Medulla oblongata (tissue), 1 donor: Measurements from ENCODE around the gene TPRN.
A peak's percentile ranks its signal among the peaks of the same experiment; 100 is the strongest.

Experiments used
- DNase-seq: peaks from one replicate; pipeline ENCODE4 v3.0.0-alpha.2; 2015; ENCODE audit errors: extremely low spot score

Gene TPRN

GRCh38 chr9:137212520-137212919 is 12.0 kb upstream of the TPRN start:
- no peak for DNase-seq

DNA sequence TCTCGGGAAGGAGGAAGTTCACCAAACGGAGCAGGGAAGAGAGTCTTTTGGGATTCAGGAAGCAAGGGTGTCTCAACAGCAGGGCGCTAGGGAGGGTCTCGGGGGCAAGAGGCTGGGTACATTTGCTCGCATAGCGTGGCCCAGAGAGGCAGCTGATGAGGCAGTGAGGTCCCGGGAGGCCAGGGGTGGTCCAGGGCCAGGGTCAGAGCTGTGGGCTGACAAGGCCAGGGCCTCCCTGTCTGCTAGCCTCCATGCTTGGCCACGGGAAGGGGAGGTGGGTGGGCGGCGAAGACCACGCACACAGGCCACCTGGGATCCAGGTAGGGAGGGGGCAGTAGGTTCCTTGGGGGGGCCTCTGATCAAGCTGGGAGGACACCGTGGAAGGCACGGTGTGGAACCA is 11.0 kb upstream of the TPRN start:
- DNase-seq = no peak

DNA sequence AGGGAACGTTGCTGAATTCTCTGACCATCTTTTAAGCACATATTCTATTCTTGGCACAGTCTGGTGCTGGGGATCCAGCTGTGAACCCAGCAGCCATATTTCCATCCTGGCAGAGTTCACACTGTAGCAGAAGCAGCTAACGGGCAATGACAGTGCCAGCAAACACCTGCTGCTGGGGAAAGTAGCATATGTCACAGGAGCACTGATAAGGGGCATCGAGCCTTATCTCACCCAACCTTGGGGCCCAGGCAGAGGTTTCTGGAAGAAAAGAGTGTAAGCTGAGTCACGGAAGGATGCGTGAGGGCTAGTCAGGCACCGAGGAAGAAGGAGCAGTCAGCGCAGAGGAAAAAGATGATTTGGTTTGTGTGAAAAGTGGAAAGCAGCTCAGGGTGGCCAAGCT is 6.1 kb upstream of the TPRN start:
- DNase-seq = no peak

DNA sequence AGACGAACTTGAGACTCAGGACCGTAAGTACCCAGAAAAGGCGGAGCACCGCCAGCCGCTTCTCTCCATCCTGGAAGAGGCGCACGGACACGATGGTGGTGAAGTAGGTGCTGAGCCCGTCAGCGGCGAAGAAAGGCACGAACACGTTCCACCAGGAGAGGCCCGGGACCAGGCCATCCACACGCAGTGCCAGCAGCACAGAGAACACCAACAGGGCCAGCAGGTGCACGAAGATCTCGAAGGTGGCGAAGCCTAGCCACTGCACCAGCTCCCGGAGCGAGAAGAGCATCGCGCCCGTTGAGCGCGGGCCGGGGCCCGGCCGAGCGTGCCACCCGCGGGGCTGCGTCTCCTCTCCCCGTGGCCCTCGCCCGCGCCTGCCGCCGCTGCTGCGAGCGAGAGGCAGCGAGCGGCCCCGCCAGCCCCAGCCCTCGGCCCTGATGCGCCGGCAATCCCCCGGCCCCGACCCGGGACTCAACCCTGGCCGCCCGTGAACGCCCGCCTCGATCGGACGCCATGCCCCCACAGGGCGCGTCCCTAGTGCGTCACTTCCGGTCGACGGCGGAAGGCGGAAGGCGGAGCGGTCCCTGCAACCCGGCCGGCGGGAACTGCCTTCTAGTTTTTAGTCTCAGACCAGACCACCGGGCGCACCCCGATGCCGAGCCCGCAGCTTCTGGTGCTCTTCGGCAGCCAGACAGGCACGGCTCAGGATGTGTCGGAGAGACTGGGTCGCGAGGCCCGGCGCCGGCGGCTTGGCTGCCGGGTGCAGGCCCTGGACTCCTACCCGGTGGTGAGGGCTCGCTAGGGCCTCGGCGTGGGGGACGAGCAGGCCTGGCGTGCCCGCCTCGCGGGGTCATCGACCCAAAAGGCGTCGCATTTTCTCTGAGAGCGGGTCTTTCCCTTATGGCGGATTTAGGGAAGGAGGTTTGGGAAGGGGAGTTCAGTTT is 4.9 kb upstream of the TPRN start, which contains the start of the genes NDOR1 and TMEM203:
TSS of gene NDOR1 (plus strand) at position 575 of the 944 bp plus-strand sequence. CDS start at position 653, 78 bp downstream.
TSS of gene TMEM203 (minus strand) at position 523 of the 944 bp plus-strand sequence. CDS start at position 289, 234 bp downstream.
- DNase-seq = peak; percentile 92

DNA sequence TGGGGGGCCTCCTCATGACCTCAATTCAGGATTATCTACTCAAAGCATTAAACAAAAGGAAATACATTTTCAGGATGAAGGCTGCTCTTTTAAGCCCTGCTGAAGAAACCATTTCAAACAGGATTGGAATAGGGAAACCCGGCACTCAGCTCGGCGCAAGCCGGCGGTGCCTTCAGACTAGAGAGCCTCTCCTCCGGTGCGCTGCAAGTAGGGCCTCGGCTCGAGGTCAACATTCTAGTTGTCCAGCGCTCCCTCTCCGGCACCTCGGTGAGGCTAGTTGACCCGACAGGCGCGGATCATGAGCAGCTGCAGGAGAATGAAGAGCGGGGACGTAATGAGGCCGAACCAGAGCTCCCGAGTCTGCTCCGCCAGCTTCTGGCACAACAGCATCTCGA is 4.2 kb upstream of the TPRN start:
- no peak for DNase-seq

- no peak for DNase-seq
Measured at GRCh38 chr9:137202966-137203365, 2.4 kb upstream of the TPRN start.

DNA sequence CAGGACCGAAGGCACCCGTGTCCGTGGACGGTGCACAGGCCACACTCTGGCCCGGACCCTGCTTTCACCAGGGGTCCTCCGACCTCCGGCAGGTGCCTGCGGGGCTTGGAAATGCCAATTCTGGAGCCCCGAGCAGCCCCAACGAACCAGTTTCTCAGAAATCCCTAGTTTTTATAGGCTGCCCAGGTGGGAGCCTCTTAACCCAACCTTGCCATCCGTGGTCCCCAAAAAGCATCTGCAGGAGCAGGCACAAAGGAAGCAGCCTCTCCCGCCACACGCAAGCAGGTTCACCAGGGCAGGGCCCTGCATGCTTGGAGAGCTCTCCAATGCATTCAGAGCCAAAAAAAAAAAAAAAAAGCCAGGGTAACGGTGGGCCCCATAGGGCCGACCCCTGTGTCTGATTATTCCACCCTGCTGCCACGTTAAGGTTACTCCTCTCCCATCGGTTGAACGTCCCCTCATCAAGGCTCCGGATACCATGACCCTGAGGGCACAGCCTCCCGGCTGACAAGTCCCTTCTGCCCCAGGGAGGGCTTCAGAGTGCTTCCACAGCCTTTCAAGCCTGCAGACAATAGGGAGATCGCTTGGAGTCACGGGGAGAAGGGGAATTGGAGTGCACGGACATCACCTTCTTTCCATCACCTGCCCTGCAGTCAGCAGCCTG is 796 bp upstream of the TPRN start:
- no peak for DNase-seq

- no peak for DNase-seq
Measured at GRCh38 chr9:137199411-137200121, 975 bp downstream of the TPRN start.

- DNase-seq = peak; percentile 39
Measured at GRCh38 chr9:137198902-137199283, 1.6 kb downstream of the TPRN start.

DNA sequence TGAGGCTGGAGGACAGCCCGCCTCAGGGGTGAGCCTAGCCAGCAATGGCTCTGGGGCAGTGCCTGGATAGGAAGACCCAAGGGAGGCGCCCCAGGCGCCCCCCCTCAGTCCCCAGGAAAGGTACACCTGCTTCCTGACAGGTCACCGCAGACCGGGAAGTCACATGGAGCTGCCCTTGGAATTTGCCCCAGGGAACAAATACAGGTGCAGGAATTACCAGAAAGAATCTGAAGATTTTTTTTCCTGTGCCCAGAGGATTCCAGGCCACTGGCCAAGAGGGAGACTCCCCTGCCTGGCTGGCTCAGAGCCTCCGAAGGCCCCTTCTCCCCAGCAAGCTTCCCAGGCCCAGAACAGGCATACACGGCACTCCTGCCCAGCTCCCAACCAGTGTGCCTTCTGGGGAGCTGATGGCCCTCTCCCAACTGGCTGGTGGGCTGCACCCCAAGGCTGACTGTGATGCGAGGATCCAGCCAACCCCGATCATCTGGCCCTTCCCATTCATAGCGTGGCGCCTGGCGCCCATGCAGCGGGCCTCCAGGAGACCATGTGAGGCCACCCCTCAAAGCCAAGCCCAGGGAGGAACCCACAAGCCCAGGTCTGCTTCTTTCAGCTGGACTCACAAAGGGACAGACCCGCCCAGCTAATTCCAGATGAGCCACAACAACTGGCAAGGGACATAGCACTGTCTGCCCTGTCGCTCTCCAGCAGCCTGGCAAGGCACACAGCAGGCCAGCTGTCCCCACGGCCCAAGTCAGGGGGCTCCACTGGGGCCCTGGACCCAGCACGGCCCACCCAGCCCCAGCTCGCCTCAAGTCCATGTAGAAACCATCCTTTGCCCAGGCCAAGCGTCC is 2.3 kb downstream of the TPRN start:
- peak; percentile 39 for DNase-seq

- DNase-seq = no peak
Measured at GRCh38 chr9:137195525-137196220, 4.9 kb downstream of the TPRN start.

- no peak for DNase-seq
Measured at GRCh38 chr9:137194909-137195308, 5.6 kb downstream of the TPRN start.

DNA sequence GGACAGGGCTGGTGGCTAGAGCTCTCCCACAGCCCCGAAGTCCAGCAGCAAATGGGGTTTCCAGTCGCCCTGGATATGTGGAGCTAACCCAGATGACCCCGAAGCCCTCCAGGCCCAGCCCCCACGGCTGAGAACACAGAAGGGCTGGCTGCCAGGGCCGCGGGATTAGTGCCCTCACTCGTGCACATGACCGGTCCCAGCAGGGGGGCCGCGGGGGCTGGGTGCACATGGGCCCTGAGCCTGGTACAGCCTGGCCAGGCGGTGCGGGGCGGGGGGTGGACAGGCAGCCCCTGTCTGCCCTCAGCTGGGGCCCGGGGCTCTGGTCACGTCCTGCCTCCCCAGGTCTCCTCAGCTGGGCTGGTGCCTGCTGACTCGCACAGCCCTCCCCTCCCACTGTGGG is 6.2 kb downstream of the TPRN start:
- peak; percentile 88 for DNase-seq

- DNase-seq = no peak
Measured at GRCh38 chr9:137193771-137194170, 6.8 kb downstream of the TPRN start.

DNA sequence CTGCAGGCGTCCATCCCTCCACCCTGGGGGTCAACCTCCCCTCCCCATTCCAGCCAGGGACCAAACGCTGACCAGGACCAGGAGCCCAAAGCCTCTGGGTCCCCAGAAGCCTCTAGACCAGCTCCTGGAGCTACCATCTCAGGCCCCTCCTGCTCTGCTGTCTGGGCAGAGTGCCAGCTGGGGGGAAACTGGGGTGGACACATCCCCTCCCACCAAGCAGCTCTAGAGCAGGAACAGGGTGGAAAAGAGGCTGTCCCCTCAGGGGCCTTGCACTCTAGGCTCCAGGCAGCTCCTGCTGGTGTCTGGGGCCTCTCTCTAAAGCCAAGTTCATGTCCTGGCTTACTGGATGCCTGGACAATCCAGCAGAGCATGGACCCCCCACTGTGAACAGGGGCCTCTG is 7.7 kb downstream of the TPRN start:
- DNase-seq = no peak

- no peak for DNase-seq
Measured at GRCh38 chr9:137192448-137192780, 8.1 kb downstream of the TPRN start.

GRCh38 chr9:137191691-137192447 is 8.7 kb downstream of the TPRN start:
- peak; percentile 68 for DNase-seq

DNA sequence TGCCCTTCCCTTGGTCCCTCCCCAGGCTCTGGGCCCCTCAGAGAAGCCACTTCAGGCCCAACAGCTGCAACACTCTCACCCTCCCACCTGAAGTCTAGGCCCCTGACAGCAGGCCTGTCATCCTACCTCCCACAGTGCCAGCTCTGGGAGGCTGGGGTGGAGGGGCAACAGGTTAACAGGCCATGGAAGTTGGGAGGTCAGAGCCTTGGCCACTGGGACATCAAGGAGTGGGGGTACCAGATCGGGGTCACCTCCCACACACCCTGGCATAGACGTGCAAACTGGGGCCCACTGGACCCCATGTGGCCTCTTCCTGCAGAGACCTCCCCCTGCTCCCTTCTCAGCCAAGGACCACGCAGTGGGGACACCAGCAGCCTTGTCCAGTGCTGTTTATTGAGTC is 9.3 kb downstream of the TPRN start:
- no peak for DNase-seq

GRCh38 chr9:137190315-137190856 is 10.2 kb downstream of the TPRN start:
- DNase-seq = no peak
